Mesendoderm (in vitro differentiated cells): ENCODE results near the gene POLD2.

Experiments
- DNase-seq: peaks from one replicate; pipeline ENCODE4 v3.0.0; 2013
- H2AK5ac ChIP-seq: 2 replicates; pipeline ENCODE4 v1.6.1; 2013; ENCODE audit warnings: low read length, inconsistent platforms
- H2BK120ac ChIP-seq: 2 replicates; pipeline ENCODE4 v1.6.1; 2013; ENCODE audit warnings: low read depth, mild to moderate bottlenecking, low read length, moderate library complexity, mixed read lengths
- H2BK15ac ChIP-seq: replicated peaks from 2 replicates; pipeline ENCODE4 v1.6.1; 2013; ENCODE audit warnings: low read depth, mild to moderate bottlenecking, moderate library complexity
- H2BK5ac ChIP-seq: 2 replicates; pipeline ENCODE4 v1.6.1; 2013; ENCODE audit warnings: low read length, inconsistent platforms
- H3K18ac ChIP-seq: 2 replicates; pipeline ENCODE4 v1.6.1; 2013; ENCODE audit warnings: mild to moderate bottlenecking, low read length, mixed read lengths
- H3K23ac ChIP-seq: one replicate; pipeline ENCODE4 v1.6.1; 2013; ENCODE audit warnings: low read length
- H3K27ac ChIP-seq: 2 replicates; pipeline ENCODE4 v1.5.1; 2013; ENCODE audit warnings: low read depth, mild to moderate bottlenecking, inconsistent platforms, low read length, moderate library complexity
- H3K27me3 ChIP-seq: 2 replicates; pipeline ENCODE4 v1.6.1; 2013; ENCODE audit warnings: low read length, control low read depth, mild to moderate bottlenecking, inconsistent platforms; ENCODE audit not compliant: insufficient read depth, poor library complexity
- H3K36me3 ChIP-seq: 2 replicates; pipeline ENCODE4 v1.6.1; 2013; ENCODE audit warnings: low read length, inconsistent platforms; ENCODE audit not compliant: control insufficient read depth, insufficient read depth
- H3K4ac ChIP-seq: one replicate; pipeline ENCODE4 v1.6.1; 2013; ENCODE audit warnings: low read depth, mild to moderate bottlenecking, low read length, moderate library complexity
- H3K4me1 ChIP-seq: 2 replicates; pipeline ENCODE4 v1.6.1; 2013; ENCODE audit warnings: low read depth, low read length, inconsistent platforms; ENCODE audit not compliant: control insufficient read depth
- H3K4me2 ChIP-seq: 2 replicates; pipeline ENCODE4 v1.6.1; 2013; ENCODE audit warnings: low read length
- H3K4me3 ChIP-seq: 2 replicates; pipeline ENCODE4 v1.5.1; 2013; ENCODE audit warnings: mild to moderate bottlenecking, low read length
- H3K56ac ChIP-seq: one replicate; pipeline ENCODE4 v1.6.1; 2013; ENCODE audit warnings: low read length
- H3K79me1 ChIP-seq: 2 replicates; pipeline ENCODE4 v1.6.1; 2013; ENCODE audit warnings: low read length, inconsistent platforms
- H3K79me2 ChIP-seq: 2 replicates; pipeline ENCODE4 v1.6.1; 2013; ENCODE audit warnings: mild to moderate bottlenecking, low read length; ENCODE audit not compliant: control insufficient read depth, insufficient read depth
- H3K9ac ChIP-seq: 2 replicates; pipeline ENCODE4 v1.6.1; 2013; ENCODE audit warnings: low read length, inconsistent platforms
- H4K5ac ChIP-seq: one replicate; pipeline ENCODE4 v1.6.1; 2013; ENCODE audit warnings: low read length
- H4K8ac ChIP-seq: one replicate; pipeline ENCODE4 v1.6.1; 2013; ENCODE audit warnings: low read depth, mild to moderate bottlenecking, control low read depth, low read length, moderate library complexity
- WGBS: extraction: QIAGEN DNeasy Blood & Tissue Kit; methylation state at CpG from one replicate; pipeline ENCODE4 v1.1.7; 2013; ENCODE audit warnings: low lambda C conversion rate, missing lambda C conversion rate; ENCODE audit not compliant: insufficient coverage; ENCODE audit errors: extremely low coverage; 5-methylcytosine and 5-hydroxymethylcytosine counted together

The POLD2 gene

GRCh38 chr7:44147026-44147991 is 24.0 kb upstream of the POLD2 start:
- Histone ChIP-seq H3K4me2 (no peak overlapping the region), H3K27ac (no peak overlapping the region), H3K4me1 (no peaks in the 10 kb centered on the region), H2BK15ac (no peak overlapping the region), H3K27me3 (no peaks in the 10 kb centered on the region), H3K56ac (no peak overlapping the region), H3K4ac (no peak overlapping the region), H3K79me2 (no peaks in the 10 kb centered on the region), H3K79me1 (no peaks in the 10 kb centered on the region), H4K5ac (no peak overlapping the region), H2BK5ac (no peak overlapping the region), H3K18ac (no peak overlapping the region), H3K36me3 (no peaks in the 10 kb centered on the region), H3K23ac (no peak overlapping the region), H2AK5ac (no peak overlapping the region), H3K4me3 (no peak overlapping the region), H3K9ac (no peak overlapping the region), H2BK120ac (no peak overlapping the region), H4K8ac (no peak overlapping the region)
- DNase-seq, result peak; percentile 35
- no CpG with 5 or more reads among the region's 33 CpGs for WGBS

GRCh38 chr7:44145969-44146911 is 22.9 kb upstream of the POLD2 start:
- no peak overlapping the region for H3K27ac ChIP-seq
- H3K4me3 ChIP-seq, result peak overlapping the region; percentile 9

GRCh38 chr7:44145479-44145968 is 22.2 kb upstream of the POLD2 start:
- no peak overlapping the region for H2BK5ac ChIP-seq
- no peak overlapping the region for H3K23ac ChIP-seq
- H2BK15ac ChIP-seq, result no peak overlapping the region
- WGBS, result no CpG with 5 or more reads among the region's 53 CpGs
- no peaks in the 10 kb centered on the region for H3K79me1 ChIP-seq
- H3K36me3 ChIP-seq, result no peaks in the 10 kb centered on the region
- H2AK5ac ChIP-seq, result no peak overlapping the region
- H3K4me2 ChIP-seq, result peak overlapping the region; percentile 60
- no peak overlapping the region for H4K8ac ChIP-seq
- no peak overlapping the region for H2BK120ac ChIP-seq
- no peaks in the 10 kb centered on the region for H3K79me2 ChIP-seq
- peaks cover 7% of the 10 kb centered on the region for H3K4me1 ChIP-seq
- peak; percentile 48 for DNase-seq
- H3K56ac ChIP-seq, result peak overlapping the region; percentile 80
- H3K18ac ChIP-seq, result no peak overlapping the region
- H3K27ac ChIP-seq, result no peak overlapping the region
- H4K5ac ChIP-seq, result no peak overlapping the region
- H3K27me3 ChIP-seq, result no peaks in the 10 kb centered on the region
- H3K4me3 ChIP-seq, result peak overlapping the region; percentile 9
- H3K9ac ChIP-seq, result peak overlapping the region; percentile 34
- no peak overlapping the region for H3K4ac ChIP-seq

More at GRCh38 chr7:44145969-44146911, 22.9 kb upstream of the POLD2 start:
- Histone ChIP-seq H2BK120ac (no peak overlapping the region), H3K36me3 (no peaks in the 10 kb centered on the region), H2BK5ac (no peak overlapping the region), H3K4me2 (peak overlapping the region; percentile 60), H3K23ac (no peak overlapping the region), H3K9ac (peak overlapping the region; percentile 34), H3K4me1 (peaks cover 7% of the 10 kb centered on the region), H2BK15ac (no peak overlapping the region), H3K18ac (no peak overlapping the region), H3K4ac (no peak overlapping the region), H3K79me1 (no peaks in the 10 kb centered on the region), H4K8ac (no peak overlapping the region), H2AK5ac (no peak overlapping the region), H3K79me2 (no peaks in the 10 kb centered on the region), H3K27me3 (no peaks in the 10 kb centered on the region), H3K56ac (peak overlapping the region; percentile 80), H4K5ac (no peak overlapping the region)
- peak; percentile 95 for DNase-seq
- no CpG with 5 or more reads among the region's 65 CpGs for WGBS

- Histone ChIP-seq H2AK5ac (no peak overlapping the region), H3K79me1 (no peaks in the 10 kb centered on the region), H3K4ac (no peak overlapping the region), H3K36me3 (no peaks in the 10 kb centered on the region), H3K4me3 (no peak overlapping the region), H3K56ac (peak overlapping the region; percentile 80), H3K79me2 (no peaks in the 10 kb centered on the region), H4K5ac (no peak overlapping the region), H3K4me1 (peaks cover 7% of the 10 kb centered on the region), H2BK120ac (no peak overlapping the region), H3K27me3 (no peaks in the 10 kb centered on the region), H3K18ac (no peak overlapping the region), H3K27ac (no peak overlapping the region), H4K8ac (no peak overlapping the region), H3K23ac (no peak overlapping the region), H3K9ac (peak overlapping the region; percentile 22), H2BK15ac (no peak overlapping the region), H2BK5ac (no peak overlapping the region), H3K4me2 (peak overlapping the region; percentile 60)
- WGBS, result no CpG with 5 or more reads among the region's 31 CpGs
- DNase-seq, result no peak
These were observed 21.7 kb upstream of the POLD2 start for GRCh38 chr7:44144968-44145478.

- no peak overlapping the region for H2BK5ac ChIP-seq
- no CpG with 5 or more reads among the region's 6 CpGs for WGBS
- peaks cover 7% of the 10 kb centered on the region for H3K4me1 ChIP-seq
- no peaks in the 10 kb centered on the region for H3K27me3 ChIP-seq
- H4K5ac ChIP-seq, result no peak overlapping the region
- no peak overlapping the region for H2BK15ac ChIP-seq
- no peak overlapping the region for H4K8ac ChIP-seq
- no peak overlapping the region for H2AK5ac ChIP-seq
- no peak overlapping the region for H3K4me2 ChIP-seq
- H3K23ac ChIP-seq, result no peak overlapping the region
- H3K4ac ChIP-seq, result no peak overlapping the region
- no peaks in the 10 kb centered on the region for H3K79me1 ChIP-seq
- no peaks in the 10 kb centered on the region for H3K79me2 ChIP-seq
- no peak overlapping the region for H3K9ac ChIP-seq
- DNase-seq, result no peak
- no peak overlapping the region for H3K4me3 ChIP-seq
- H2BK120ac ChIP-seq, result no peak overlapping the region
- no peak overlapping the region for H3K18ac ChIP-seq
- no peak overlapping the region for H3K56ac ChIP-seq
- H3K27ac ChIP-seq, result no peak overlapping the region
- H3K36me3 ChIP-seq, result no peaks in the 10 kb centered on the region
These were observed 21.1 kb upstream of the POLD2 start for GRCh38 chr7:44144426-44144967.
